Endodermal cell (in vitro differentiated cells): Measurements from ENCODE around the gene SIGLEC1. TPM values are rescaled to one million over a fixed set of nuclear protein-coding genes. Genes with fewer than 3 reads are reported as not detected.

Experiments
- DNase-seq: peaks from one replicate; pipeline ENCODE4 v3.0.0-alpha.2; 2017
- H3K27ac ChIP-seq: 2 replicates; pipeline ENCODE4 v1.5.1; 2013; ENCODE audit warnings: mild to moderate bottlenecking, low read depth, low read length, moderate library complexity
- H3K27me3 ChIP-seq: 2 replicates; pipeline ENCODE4 v1.6.1; 2013; ENCODE audit warnings: mild to moderate bottlenecking, low read length, moderate library complexity; ENCODE audit not compliant: insufficient read depth, control insufficient read depth, poor library complexity, severe bottlenecking
- H3K36me3 ChIP-seq: 2 replicates; pipeline ENCODE4 v1.7.0; 2013; ENCODE audit warnings: mild to moderate bottlenecking, low read length, moderate library complexity; ENCODE audit not compliant: control insufficient read depth, insufficient read depth
- H3K4me1 ChIP-seq: one replicate; pipeline ENCODE4 v1.7.0; 2013; ENCODE audit warnings: low read length; ENCODE audit not compliant: control insufficient read depth, insufficient read depth
- H3K4me3 ChIP-seq: 2 replicates; pipeline ENCODE4 v1.5.1; 2013; ENCODE audit warnings: mild to moderate bottlenecking, low read length, moderate library complexity
- H3K9ac ChIP-seq: 2 replicates; pipeline ENCODE4 v1.6.1; 2013; ENCODE audit warnings: mild to moderate bottlenecking, low read length, moderate library complexity; ENCODE audit not compliant: poor library complexity, severe bottlenecking; ENCODE audit errors: extremely low read depth
- H3K9me3 ChIP-seq: 2 replicates; pipeline ENCODE4 v1.6.1; 2013; ENCODE audit warnings: mild to moderate bottlenecking, low read length, moderate library complexity; ENCODE audit not compliant: control insufficient read depth
- H3K27ac Mint-ChIP-seq: 2 replicates; pipeline ENCODE4 v1.8.0; 2020; ENCODE audit warnings: mixed read lengths
- H3K27me3 Mint-ChIP-seq: 2 replicates; pipeline ENCODE4 v1.8.0; 2021; ENCODE audit warnings: mild to moderate bottlenecking, mixed read lengths; ENCODE audit not compliant: insufficient read depth
- H3K36me3 Mint-ChIP-seq: 2 replicates; pipeline ENCODE4 v1.8.0; 2020; ENCODE audit warnings: low read depth, mixed read lengths
- H3K4me1 Mint-ChIP-seq: 2 replicates; pipeline ENCODE4 v1.8.0; 2020; ENCODE audit warnings: mixed read lengths
- H3K4me3 Mint-ChIP-seq: 2 replicates; pipeline ENCODE4 v1.8.0; 2020; ENCODE audit warnings: mild to moderate bottlenecking, moderate library complexity, mixed read lengths
- H3K9me3 Mint-ChIP-seq: 2 replicates; pipeline ENCODE4 v1.8.0; 2020; ENCODE audit warnings: mild to moderate bottlenecking, mixed read lengths
- WGBS, 2 experiments: methylation state at CpG; one replicate each; pipeline versions ENCODE4 v1.1.5 to v1.1.7; 2013; ENCODE audit warnings: missing lambda C conversion rate in 2 of 2, mixed read lengths in 1 of 2; ENCODE audit not compliant: insufficient coverage in 1 of 2, insufficient read length in 1 of 2; 5-methylcytosine and 5-hydroxymethylcytosine counted together
- total RNA-seq, 2 donors: library from RNA; stranded (reverse); fragmentation: NEBNext Ultra II Directional in 1 of 2; extraction: Animal tissue kit (Norgen Biotek cat#: 25700) in 1 of 2; gene quantifications; 2 replicates in 1 of 2; 3 replicates in 1 of 2; pipeline ENCODE4 v1.2.1, GENCODE V29; 2021
- TF ChIP-seq, protein P1 (sequence below): fragments of 200-600 bp; sonication (generic); conservative IDR thresholded peaks from 2 replicates; pipeline ENCODE4 v1.5.0; 2021; ENCODE audit warnings: antibody characterized with exemption, mild to moderate bottlenecking

The SIGLEC1 gene
- total RNA-seq, 2 donors from 2014 or later: not detected

DNA sequence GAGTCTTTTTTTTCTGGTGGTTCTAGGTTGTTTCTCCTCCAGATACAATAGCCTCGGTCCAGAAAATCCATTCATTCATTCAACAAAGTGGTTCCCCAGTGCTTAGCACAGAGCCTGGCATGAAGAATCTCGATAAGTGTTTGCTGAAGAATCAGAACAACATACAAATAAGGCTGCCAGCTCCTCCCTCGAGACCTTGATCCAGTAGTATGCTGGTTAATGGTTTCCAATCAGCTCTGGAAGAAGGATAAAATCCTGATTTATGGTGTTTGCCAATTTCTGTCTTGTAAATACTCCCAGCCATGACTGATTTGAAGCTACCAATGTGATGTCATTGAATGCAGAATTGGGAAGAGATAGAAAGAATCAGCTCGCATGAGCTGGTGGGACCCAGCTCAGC, 23.4 kb upstream of the SIGLEC1 start:
- Mint-ChIP-seq H3K9me3 (no peaks in the 10 kb centered on the region), H3K27ac (no peak overlapping the region), H3K4me3 (no peak overlapping the region), H3K27me3 (peaks cover 31% of the 10 kb centered on the region), H3K36me3 (no peaks in the 10 kb centered on the region), H3K4me1 (peaks cover 15% of the 10 kb centered on the region)
- Histone ChIP-seq H3K27ac (no peak overlapping the region), H3K9ac (no peak overlapping the region), H3K9me3 (no peaks in the 10 kb centered on the region), H3K36me3 (no peaks in the 10 kb centered on the region), H3K4me1 (peaks cover 13% of the 10 kb centered on the region), H3K27me3 (peaks cover 33% of the 10 kb centered on the region), H3K4me3 (no peak overlapping the region)
- 91 to 96% methylated on average over 3 to 4 of the region's 4 CpGs for WGBS, 2 experiments
- DNase-seq: no peak
- TF ChIP-seq, protein P1, sequence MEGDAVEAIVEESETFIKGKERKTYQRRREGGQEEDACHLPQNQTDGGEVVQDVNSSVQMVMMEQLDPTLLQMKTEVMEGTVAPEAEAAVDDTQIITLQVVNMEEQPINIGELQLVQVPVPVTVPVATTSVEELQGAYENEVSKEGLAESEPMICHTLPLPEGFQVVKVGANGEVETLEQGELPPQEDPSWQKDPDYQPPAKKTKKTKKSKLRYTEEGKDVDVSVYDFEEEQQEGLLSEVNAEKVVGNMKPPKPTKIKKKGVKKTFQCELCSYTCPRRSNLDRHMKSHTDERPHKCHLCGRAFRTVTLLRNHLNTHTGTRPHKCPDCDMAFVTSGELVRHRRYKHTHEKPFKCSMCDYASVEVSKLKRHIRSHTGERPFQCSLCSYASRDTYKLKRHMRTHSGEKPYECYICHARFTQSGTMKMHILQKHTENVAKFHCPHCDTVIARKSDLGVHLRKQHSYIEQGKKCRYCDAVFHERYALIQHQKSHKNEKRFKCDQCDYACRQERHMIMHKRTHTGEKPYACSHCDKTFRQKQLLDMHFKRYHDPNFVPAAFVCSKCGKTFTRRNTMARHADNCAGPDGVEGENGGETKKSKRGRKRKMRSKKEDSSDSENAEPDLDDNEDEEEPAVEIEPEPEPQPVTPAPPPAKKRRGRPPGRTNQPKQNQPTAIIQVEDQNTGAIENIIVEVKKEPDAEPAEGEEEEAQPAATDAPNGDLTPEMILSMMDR: no peak

DNA sequence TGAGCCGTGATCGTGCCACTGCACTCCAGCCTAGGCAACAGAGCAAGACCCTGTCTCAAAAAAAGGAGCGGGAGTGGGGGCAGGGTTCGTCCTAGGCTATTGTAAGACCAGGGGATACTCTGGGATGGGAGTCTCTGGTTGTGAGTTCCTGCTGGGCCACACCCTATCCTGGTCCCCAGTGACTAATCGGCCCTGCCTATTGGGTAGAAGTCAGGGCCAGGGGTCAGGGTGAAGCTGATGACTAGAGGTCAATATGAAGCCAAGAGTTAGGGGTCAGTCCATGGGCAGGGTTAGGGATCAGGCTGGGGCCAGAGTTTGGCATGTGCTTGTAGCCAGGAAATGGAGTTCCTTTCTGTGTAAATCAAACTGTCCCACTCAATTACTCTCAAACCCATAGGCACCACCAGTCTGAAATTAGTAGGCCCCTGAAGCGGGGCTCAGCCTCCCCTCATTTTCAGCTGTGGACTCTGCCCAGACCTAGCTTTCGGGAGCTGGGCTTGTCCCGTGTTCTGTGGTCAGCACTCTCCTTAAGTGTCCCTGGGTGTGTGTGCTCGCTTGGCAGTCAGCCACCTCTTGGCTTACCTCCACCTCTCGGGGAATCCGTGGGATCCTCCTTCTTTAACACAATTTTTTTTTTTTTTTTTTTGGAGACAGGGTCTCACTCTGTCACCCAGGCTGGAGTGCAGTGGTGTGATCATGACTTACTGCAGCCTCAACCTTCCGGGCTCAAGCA, 21.9 kb upstream of the SIGLEC1 start:
- WGBS, 2 experiments: 79 to 93% methylated on average over 8 to 12 of the region's 12 CpGs
- peaks cover 39% of the 10 kb centered on the region for H3K27me3 ChIP-seq
- Mint-ChIP-seq H3K4me1 (peaks cover 14% of the 10 kb centered on the region), H3K4me3 (no peak overlapping the region), H3K36me3 (no peaks in the 10 kb centered on the region), H3K27ac (no peak overlapping the region), H3K27me3 (peaks cover 39% of the 10 kb centered on the region), H3K9me3 (no peaks in the 10 kb centered on the region)
- peaks cover 11% of the 10 kb centered on the region for H3K4me1 ChIP-seq
- no peak overlapping the region for H3K4me3 ChIP-seq
- DNase-seq: no peak
- H3K9ac ChIP-seq: no peak overlapping the region
- H3K36me3 ChIP-seq: no peaks in the 10 kb centered on the region
- TF ChIP-seq, protein P1: no peak
- H3K27ac ChIP-seq: no peak overlapping the region
- H3K9me3 ChIP-seq: no peaks in the 10 kb centered on the region

DNA sequence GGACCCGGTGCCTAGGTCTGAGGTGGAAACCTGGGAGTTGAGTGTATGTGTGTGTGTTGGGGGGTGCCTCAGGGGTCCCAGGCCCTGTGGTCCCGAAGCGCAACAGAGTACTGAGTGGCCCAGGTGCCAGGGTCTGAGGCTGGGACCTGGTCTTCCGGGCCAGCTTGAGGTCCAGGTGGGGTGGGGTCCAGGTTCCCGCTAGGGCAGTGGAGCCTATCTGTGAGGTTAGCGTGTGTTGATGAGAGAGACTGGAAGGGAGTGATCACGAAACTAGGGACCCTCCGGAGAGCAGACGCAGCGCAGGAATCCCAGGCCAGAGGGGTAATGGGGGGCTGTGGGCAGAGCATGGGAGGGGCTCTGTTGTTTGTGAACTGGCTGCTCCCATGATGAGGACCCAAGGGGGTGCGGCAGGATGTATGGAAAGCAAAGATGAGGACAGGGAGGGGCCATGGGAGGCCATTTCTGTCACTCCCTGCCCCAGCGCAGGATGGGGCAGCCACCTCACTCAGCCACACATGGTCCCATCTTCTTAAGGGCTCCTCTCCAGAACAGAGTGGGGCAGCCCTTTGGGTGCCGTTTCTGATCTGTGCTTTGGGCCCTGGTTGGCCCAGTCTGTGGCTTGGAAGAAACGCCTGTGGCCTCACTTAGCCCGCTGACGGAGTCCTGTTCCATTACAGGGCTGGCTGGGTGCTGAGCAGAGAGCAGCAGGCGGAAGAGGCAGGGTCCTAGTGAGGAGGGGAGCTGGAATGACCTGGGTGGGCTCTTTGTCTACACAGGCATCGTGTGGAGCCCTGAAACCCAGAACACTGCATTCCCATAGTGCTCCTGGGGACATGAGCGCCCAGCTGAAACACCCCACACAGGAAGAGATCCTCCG, 21.0 kb upstream of the SIGLEC1 start:
- H3K4me3 Mint-ChIP-seq: peak overlapping the region; percentile 23
- no peaks in the 10 kb centered on the region for H3K36me3 ChIP-seq
- no peaks in the 10 kb centered on the region for H3K9me3 ChIP-seq
- peaks cover 3% of the 10 kb centered on the region for H3K4me1 ChIP-seq
- H3K27me3 Mint-ChIP-seq: peaks cover 44% of the 10 kb centered on the region
- whole genome bisulfite sequencing, 2 experiments: 90 to 94% methylated on average over 12 to 20 of the region's 20 CpGs
- H3K9ac ChIP-seq: no peak overlapping the region
- H3K27ac ChIP-seq: no peak overlapping the region
- no peaks in the 10 kb centered on the region for H3K36me3 Mint-ChIP-seq
- TF ChIP-seq, protein P1: no peak
- H3K9me3 Mint-ChIP-seq: no peaks in the 10 kb centered on the region
- peaks cover 45% of the 10 kb centered on the region for H3K27me3 ChIP-seq
- H3K4me1 Mint-ChIP-seq: peaks cover 5% of the 10 kb centered on the region
- H3K27ac Mint-ChIP-seq: no peak overlapping the region
- no peak for DNase-seq
- H3K4me3 ChIP-seq: no peak overlapping the region
